A549 (cell line): ENCODE results near the gene NOC4L. TPM values are rescaled to one million over a fixed set of nuclear protein-coding genes. Genes with fewer than 3 reads are reported as not detected.

Experiments used
- ATAC-seq, 2 experiments: fragments of 200-7000 bp in 1 of 2; fragments of >200 bp in 1 of 2; cut with Nextera tagmentation in 1 of 2; cut with Tn5 transposase in 1 of 2; 3 replicates each; pipeline versions ENCODE4 v1.8.0 to v1.9.1; 2018 to 2020; ENCODE audit warnings: mild to moderate bottlenecking in 1 of 2, moderate library complexity in 1 of 2
- CTCF ChIA-PET: fragments of 300-600 bp; sonication (Branson Sonifier 250); formaldehyde crosslinking; extraction: SDS; loops from one replicate; lab custom pipeline; 2021; ENCODE audit warnings: antibody characterized with exemption, inconsistent platforms; lab: Yijun Ruan, JAX
- POLR2A ChIA-PET: fragments of 350-600 bp; formaldehyde crosslinking; extraction: SDS; loops from one replicate; lab custom pipeline; 2021; ENCODE audit warnings: antibody characterized with exemption, inconsistent platforms; lab: Yijun Ruan, JAX
- DNase-seq, 2 experiments: peaks; one replicate each; pipeline versions ENCODE4 v3.0.0 to v3.0.0-alpha.2; 2011 to 2016; ENCODE audit warnings: low read depth in 1 of 2, low spot score in 1 of 2
- FAIRE-seq: peaks from 2 replicates; lab custom pipeline; 2011; peaks lifted over from hg19 to GRCh38; lab: Jason Lieb, UNC
- H3K27ac ChIP-seq, 2 experiments: fragments of >200 bp; sonication (Bioruptor Twin); formaldehyde crosslinking; 3 replicates each; pipeline ENCODE4 v1.5.1; 2016 to 2017
- H3K4me1 ChIP-seq: fragments of >200 bp; sonication (Bioruptor Twin); formaldehyde crosslinking; 3 replicates; pipeline ENCODE4 v1.6.1; 2016
- H3K4me2 ChIP-seq: fragments of >200 bp; sonication (Bioruptor Twin); formaldehyde crosslinking; 3 replicates; pipeline ENCODE4 v1.6.1; 2016
- H3K4me3 ChIP-seq: fragments of >200 bp; sonication (Bioruptor Twin); formaldehyde crosslinking; 3 replicates; pipeline ENCODE4 v1.5.1; 2016
- H3K9me3 ChIP-seq: fragments of >200 bp; sonication (Bioruptor Twin); formaldehyde crosslinking; 3 replicates; pipeline ENCODE4 v1.6.1; 2016
- ATOH8 ChIP-seq: fragments of 250-450 bp; sonication (Bioruptor Pico); IDR thresholded peaks from 2 replicates; pipeline ENCODE4 v1.5.0; 2020; ENCODE audit warnings: low read depth, mild to moderate bottlenecking, moderate library complexity
- CHD2 ChIP-seq: fragments of 150-350 bp; IDR thresholded peaks from 2 replicates; pipeline ENCODE4 v1.6.1; 2014; ENCODE audit warnings: low read length; ENCODE audit not compliant: partially characterized antibody
- ELK1 ChIP-seq: fragments of 150-350 bp; IDR thresholded peaks from 2 replicates; pipeline ENCODE4 v1.6.1; 2014; ENCODE audit warnings: low read depth, mild to moderate bottlenecking, low read length
- FOSL2 ChIP-seq, 2 experiments: fragments of 450-650 bp in 1 of 2; fragments of >200 bp in 1 of 2; sonication (Bioruptor Twin) in 1 of 2; formaldehyde crosslinking; IDR thresholded peaks; 2 replicates each; pipeline versions ENCODE4 v1.5.0 to v1.6.1; 2016 to 2020; ENCODE audit warnings: mild to moderate bottlenecking in 1 of 2, moderate library complexity in 1 of 2
- FOXS1 ChIP-seq: fragments of 250-450 bp; sonication (Bioruptor Pico); IDR thresholded peaks from 2 replicates; pipeline ENCODE4 v1.5.0; 2020; ENCODE audit warnings: mild to moderate bottlenecking, moderate library complexity
- HOXA7 ChIP-seq: fragments of 250-450 bp; sonication (Bioruptor Pico); IDR thresholded peaks from 2 replicates; pipeline ENCODE4 v1.5.0; 2020; ENCODE audit warnings: mild to moderate bottlenecking, moderate library complexity
- JUNB ChIP-seq: fragments of >200 bp; sonication (Bioruptor Twin); formaldehyde crosslinking; IDR thresholded peaks from 2 replicates; pipeline ENCODE4 v1.6.1; 2016
- MAX ChIP-seq: IDR thresholded peaks from 2 replicates; pipeline ENCODE4 v1.6.1; 2012
- MYC ChIP-seq: IDR thresholded peaks from 2 replicates; pipeline ENCODE4 v1.6.1; 2012; ENCODE audit warnings: mild to moderate bottlenecking, inconsistent platforms, low read length, improper control_type of control experiment, borderline replicate concordance
- NFE2L2 ChIP-seq: fragments of 150-350 bp; conservative IDR thresholded peaks from 2 replicates; pipeline ENCODE4 v1.6.1; 2014; ENCODE audit warnings: low read length
- NPAS2 ChIP-seq: fragments of 250-450 bp; sonication (Bioruptor Pico); IDR thresholded peaks from 2 replicates; pipeline ENCODE4 v1.8.0; 2022; ENCODE audit warnings: mild to moderate bottlenecking, moderate library complexity, borderline replicate concordance
- PBX3 ChIP-seq: IDR thresholded peaks from 2 replicates; pipeline ENCODE4 v1.6.1; 2012
- PHF8 ChIP-seq: fragments of 200-600 bp; sonication (generic); IDR thresholded peaks from 2 replicates; pipeline ENCODE4 v1.6.1; 2016; ENCODE audit warnings: low read depth, mild to moderate bottlenecking, antibody characterized with exemption, moderate library complexity, borderline replicate concordance
- POLR2A ChIP-seq: IDR thresholded peaks from 2 replicates; pipeline ENCODE4 v1.6.1; 2012; ENCODE audit warnings: mild to moderate bottlenecking, low read length
- POLR2AphosphoS2 ChIP-seq: conservative IDR thresholded peaks from 2 replicates; pipeline ENCODE4 v1.6.1; 2012; ENCODE audit warnings: low read length, improper control_type of control experiment, inconsistent platforms
- RARB ChIP-seq: fragments of 250-450 bp; sonication (Bioruptor Pico); IDR thresholded peaks from 2 replicates; pipeline ENCODE4 v1.8.0; 2021; ENCODE audit warnings: mild to moderate bottlenecking, moderate library complexity
- RCOR1 ChIP-seq: fragments of 150-350 bp; IDR thresholded peaks from 2 replicates; pipeline ENCODE4 v1.6.1; 2014; ENCODE audit warnings: antibody characterized with exemption, low read length, low read depth
- REST ChIP-seq: fragments of 200-600 bp; sonication (generic); IDR thresholded peaks from 2 replicates; pipeline ENCODE4 v1.6.1; 2016; ENCODE audit warnings: antibody characterized with exemption, mild to moderate bottlenecking, moderate library complexity
- SREBF2 ChIP-seq: fragments of 450-650 bp; IDR thresholded peaks from 2 replicates; pipeline ENCODE4 v1.6.1; 2014; ENCODE audit warnings: mild to moderate bottlenecking, moderate library complexity
- TFCP2L1 ChIP-seq: fragments of 250-450 bp; sonication (Bioruptor Pico); IDR thresholded peaks from 2 replicates; pipeline ENCODE4 v1.5.0; 2021; ENCODE audit warnings: mild to moderate bottlenecking
- USF2 ChIP-seq: fragments of 450-650 bp; IDR thresholded peaks from 2 replicates; pipeline ENCODE4 v1.6.1; 2014; ENCODE audit warnings: antibody characterized with exemption
- ZNF302 ChIP-seq: fragments of 250-450 bp; sonication (Bioruptor Pico); IDR thresholded peaks from 2 replicates; pipeline ENCODE4 v1.9.0; 2021; ENCODE audit warnings: inconsistent platforms, mild to moderate bottlenecking, moderate library complexity
- whole genome bisulfite sequencing: methylation state at CpG from one replicate; pipeline ENCODE4 v1.1.6; 2017; ENCODE audit errors: missing lambda C conversion rate; 5-methylcytosine and 5-hydroxymethylcytosine counted together
- polyA plus RNA-seq, 4 experiments: library from polyadenylated mRNA; depleted of rRNA in 3 of 4; stranded (reverse); fragments of >200 nt; fragmentation: RNase III in 1 of 4; extraction: RNeasy Plus Mini Kit Qiagen cat#74134 plus additional on column Dnase treatment in 1 of 4; gene quantifications; 2 replicates in 3 of 4; 3 replicates in 1 of 4; pipeline ENCODE4 v1.2.3, GENCODE V29; 2011 to 2017

NOC4L gene
- polyA plus RNA-seq, 2 of the 4 experiments (the other 2 are of a cell fraction), result 12.1 to 34.1 TPM

GRCh38 chr12:132123970-132124765, 20.1 kb upstream of the NOC4L start (continued):
- TF ChIP-seq USF2 (no peak), MAX (no peak)

GRCh38 chr12:132124766-132125425, 19.4 kb upstream of the NOC4L start:
- no peak overlapping the region for H3K4me2 ChIP-seq
- DNase-seq (no peak), FAIRE-seq (no peak), ATAC-seq (no peak)
- peaks cover 4% of the 10 kb centered on the region; the same call in 1 of the 3 replicates for H3K9me3 ChIP-seq
- TF ChIP-seq PHF8 (no peak), TFCP2L1 (CRISPR knock-in tag) (no peak), MYC (no peak), POLR2A (no peak), RARB (CRISPR knock-in tag) (no peak), PBX3 (no peak), ELK1 (no peak), CHD2 (no peak), ZNF302 (CRISPR knock-in tag) (no peak), POLR2AphosphoS2 (no peak), SREBF2 (no peak), RCOR1 (no peak), JUNB (no peak), ATOH8 (no peak), FOXS1 (no peak)
- POLR2A ChIA-PET, result interaction anchor here (0.5 kb wide), 1 partner anchor 12 kb away, joined by 6 read pairs; no protein-coding TSS in a partner anchor
- 93% methylated on average over 19 of the region's 19 CpGs for WGBS
- no peaks in the 10 kb centered on the region for H3K4me1 ChIP-seq
- no peak overlapping the region for H3K4me3 ChIP-seq
- CTCF ChIA-PET, result no interaction called here
- H3K27ac ChIP-seq, result no peak overlapping the region

- 90% methylated on average over 12 of the region's 12 CpGs for WGBS
- CTCF ChIA-PET, result interaction anchor here (1.1 to 2.4 kb wide), 2 partner anchors 289 to 435 kb away, joined by 3 to 11 read pairs; no protein-coding TSS in a partner anchor
- no peak for DNase-seq
- no peak for ATAC-seq
- POLR2A ChIA-PET, result no interaction called here
- Histone ChIP-seq H3K27ac (no peak overlapping the region), H3K4me2 (no peak overlapping the region), H3K4me1 (no peaks in the 10 kb centered on the region), H3K4me3 (no peak overlapping the region), H3K9me3 (peaks cover 4% of the 10 kb centered on the region; the same call in 1 of the 3 replicates)
- TF ChIP-seq HOXA7 (CRISPR knock-in tag) (no peak), NFE2L2 (no peak), REST (no peak), FOSL2 (IDR thresholded peaks at IDR 0.05) (no peak), FOSL2 (CRISPR knock-in tag; IDR thresholded peaks at IDR 0.05) (no peak), POLR2AphosphoS2 (no peak), NPAS2 (CRISPR knock-in tag) (no peak), CHD2 (no peak)
- FAIRE-seq, result no peak
These were observed 18.5 kb upstream of the NOC4L start for GRCh38 chr12:132125736-132126135.
